CD14-positive monocyte (primary cell): Measurements from ENCODE around the gene MANSC4. TPM values are rescaled to one million over a fixed set of nuclear protein-coding genes. Genes with fewer than 3 reads are reported as not detected.

Experiments
- DNase-seq, 3 donors: peaks; one replicate each; pipeline ENCODE4 v3.0.0-alpha.2; 2011 to 2022
- H2AFZ ChIP-seq: 2 replicates; pipeline ENCODE4 v1.6.0; 2012; ENCODE audit warnings: mild to moderate bottlenecking, low read depth, low read length, inconsistent platforms; ENCODE audit not compliant: insufficient read depth, poor library complexity, severe bottlenecking
- H3K27ac ChIP-seq, 2 donors: 1 replicate in 1 of 2; 2 replicates in 1 of 2; pipeline ENCODE4 v1.5.1; 2012 to 2013; ENCODE audit warnings: low read length in 2 of 2, control low read depth in 1 of 2, inconsistent platforms in 1 of 2, low read depth in 1 of 2, mild to moderate bottlenecking in 1 of 2
- H3K27me3 ChIP-seq, 2 donors: one replicate each; pipeline versions ENCODE4 v1.6.0 to v1.6.1; 2011 to 2013; ENCODE audit warnings: low read length in 2 of 2; ENCODE audit not compliant: control insufficient read depth in 2 of 2, insufficient read depth in 2 of 2
- H3K36me3 ChIP-seq, 2 donors: replicated peaks in 1 of 2; 1 replicate in 1 of 2; 2 replicates in 1 of 2; pipeline versions ENCODE4 v1.5.1 to v1.6.1; 2012 to 2013; ENCODE audit warnings: low read length in 2 of 2, control low read depth in 1 of 2, inconsistent platforms in 1 of 2, mild to moderate bottlenecking in 1 of 2; ENCODE audit not compliant: insufficient read depth in 2 of 2, control insufficient read depth in 1 of 2
- H3K4me1 ChIP-seq, 2 donors: 1 replicate in 1 of 2; 2 replicates in 1 of 2; pipeline versions ENCODE4 v1.5.1 to v1.6.1; 2012 to 2013; ENCODE audit warnings: low read length in 2 of 2, control low read depth in 1 of 2, inconsistent platforms in 1 of 2, mild to moderate bottlenecking in 1 of 2, moderate library complexity in 1 of 2; ENCODE audit not compliant: insufficient read depth in 2 of 2, control insufficient read depth in 1 of 2
- H3K4me2 ChIP-seq: replicated peaks from 2 replicates; pipeline ENCODE3; 2012; ENCODE audit warnings: low read length, moderate library complexity, mild to moderate bottlenecking; ENCODE audit not compliant: poor library complexity, severe bottlenecking; ENCODE audit errors: extremely low read depth
- H3K4me3 ChIP-seq, 3 experiments: fragments of 200-600 bp in 1 of 3; sonication (generic) in 1 of 3; replicated peaks in 1 of 3; 1 replicate in 2 of 3; 2 replicates in 1 of 3; pipeline ENCODE4 v1.5.1; 2011 to 2013; ENCODE audit warnings: low read length in 3 of 3, mild to moderate bottlenecking in 3 of 3, control low read depth in 2 of 3, low read depth in 2 of 3, inconsistent platforms in 1 of 3, moderate library complexity in 1 of 3
- H3K79me2 ChIP-seq: 2 replicates; pipeline ENCODE4 v1.6.0; 2012; ENCODE audit warnings: mild to moderate bottlenecking, control low read depth, inconsistent platforms, low read length, moderate library complexity; ENCODE audit not compliant: insufficient read depth
- H3K9ac ChIP-seq: 2 replicates; pipeline ENCODE4 v1.6.0; 2017; ENCODE audit warnings: low read length, mild to moderate bottlenecking; ENCODE audit not compliant: insufficient read depth, poor library complexity, severe bottlenecking
- H3K9me3 ChIP-seq, 2 donors: replicated peaks in 1 of 2; 1 replicate in 1 of 2; 2 replicates in 1 of 2; pipeline versions ENCODE4 v1.5.1 to v1.6.1; 2012 to 2013; ENCODE audit warnings: low read length in 2 of 2, control low read depth in 1 of 2; ENCODE audit not compliant: control insufficient read depth in 1 of 2, insufficient read depth in 1 of 2
- H4K20me1 ChIP-seq: 2 replicates; pipeline ENCODE4 v1.6.0; 2012; ENCODE audit warnings: mild to moderate bottlenecking, low read length, control low read depth, moderate library complexity; ENCODE audit not compliant: insufficient read depth
- H3K27ac Mint-ChIP-seq, 7 donors: one replicate each; pipeline ENCODE4 v1.8.0; 2020; ENCODE audit warnings: mild to moderate bottlenecking in 7 of 7, mixed read lengths in 7 of 7, moderate library complexity in 6 of 7, inconsistent platforms in 2 of 7
- H3K27me3 Mint-ChIP-seq, 3 donors: one replicate each; pipeline ENCODE4 v1.8.0; 2021 to 2022; ENCODE audit warnings: low read depth in 3 of 3, mild to moderate bottlenecking in 3 of 3, mixed read lengths in 3 of 3, moderate library complexity in 3 of 3, inconsistent platforms in 1 of 3
- H3K36me3 Mint-ChIP-seq, 2 donors: one replicate each; pipeline ENCODE4 v1.8.0; 2020; ENCODE audit warnings: mixed read lengths in 2 of 2, inconsistent platforms in 1 of 2, mild to moderate bottlenecking in 1 of 2
- H3K4me1 Mint-ChIP-seq: one replicate; pipeline ENCODE4 v1.8.0; 2020; ENCODE audit warnings: mild to moderate bottlenecking, mixed read lengths
- H3K4me3 Mint-ChIP-seq, 2 donors: one replicate each; pipeline ENCODE4 v1.8.0; 2020; ENCODE audit warnings: mild to moderate bottlenecking in 2 of 2, mixed read lengths in 2 of 2, moderate library complexity in 1 of 2
- H3K9me3 Mint-ChIP-seq, 7 donors: one replicate each; pipeline ENCODE4 v1.8.0; 2020 to 2022; ENCODE audit warnings: mixed read lengths in 7 of 7, mild to moderate bottlenecking in 6 of 7, moderate library complexity in 6 of 7, inconsistent platforms in 2 of 7
- CTCF ChIP-seq: fragments of 200-600 bp; IDR thresholded peaks from one replicate; pipeline ENCODE4 v1.8.0; 2022; ENCODE audit warnings: antibody characterized with exemption, mild to moderate bottlenecking
- WGBS: methylation state at CpG from one replicate; pipeline ENCODE4 v1.1.5; 2013; ENCODE audit warnings: missing lambda C conversion rate; ENCODE audit not compliant: insufficient coverage; 5-methylcytosine and 5-hydroxymethylcytosine counted together
- intact Hi-C, 2 donors: fragments of 100-400 bp; cut with micrococcal nuclease; formaldehyde crosslinking; loops; one replicate each; pipeline versions ENCODE4 v1.15.0 to v1.15.1; 2023
- polyA plus RNA-seq, 3 donors: library from polyadenylated mRNA; depleted of rRNA in 1 of 3; unstranded in 2 of 3; stranded (reverse) in 1 of 3; fragments of 300-500 nt in 2 of 3; fragments of >200 nt in 1 of 3; fragmentation: Illumina TruSeq in 2 of 3; gene quantifications; 1 replicate in 2 of 3; 2 replicates in 1 of 3; pipeline ENCODE4 v1.2.3, GENCODE V29; 2012 to 2021

Gene MANSC4
- polyA plus RNA-seq, 3 donors: not detected

- H3K4me1 ChIP-seq: no peaks in the 10 kb centered on the region
- no peaks in the 10 kb centered on the region for H3K9me3 ChIP-seq
- H3K27ac ChIP-seq: no peak overlapping the region
- Mint-ChIP-seq H3K4me3 (no peak overlapping the region), H3K4me1 (peaks cover 2% of the 10 kb centered on the region), H3K27me3 (peaks cover 4 to 14% (median 5%) of the 10 kb centered on the region in 3 donors), H3K36me3 (no peaks in the 10 kb centered on the region), H3K27ac (no peak overlapping the region), H3K9me3 (no peaks in the 10 kb centered on the region)
- no peak overlapping the region for H3K9ac ChIP-seq
- H2AFZ ChIP-seq: no peak overlapping the region
- TF ChIP-seq CTCF: no peak
- H3K27me3 ChIP-seq: no peaks in the 10 kb centered on the region
- no peaks in the 10 kb centered on the region for H3K36me3 ChIP-seq
- no CpG with 5 or more reads among the region's 5 CpGs for WGBS
- intact Hi-C loops: no loop called here
- H3K79me2 ChIP-seq: no peaks in the 10 kb centered on the region
- DNase-seq: no peak
- no peak overlapping the region for H3K4me2 ChIP-seq
- no peaks in the 10 kb centered on the region for H4K20me1 ChIP-seq
- H3K4me3 ChIP-seq: no peak overlapping the region
Measured at GRCh38 chr12:27823038-27823437, 43.0 kb upstream of the MANSC4 start.

- no peaks in the 10 kb centered on the region for H4K20me1 ChIP-seq
- H2AFZ ChIP-seq: no peak overlapping the region
- H3K27me3 Mint-ChIP-seq: peaks cover 3 to 12% (median 4%) of the 10 kb centered on the region in 3 donors
- H3K9me3 ChIP-seq: no peaks in the 10 kb centered on the region
- no peaks in the 10 kb centered on the region for H3K36me3 ChIP-seq
- peak in 1 of 3 donors; percentile 16 for DNase-seq
- WGBS: 79% methylated on average over 5 of the region's 9 CpGs
- no peak overlapping the region for H3K4me3 ChIP-seq
- H3K4me1 Mint-ChIP-seq: peaks cover 2% of the 10 kb centered on the region
- H3K27ac Mint-ChIP-seq: no peak overlapping the region
- no peak for TF ChIP-seq CTCF
- H3K27ac ChIP-seq: no peak overlapping the region
- intact Hi-C loops: no loop called here
- H3K36me3 Mint-ChIP-seq: no peaks in the 10 kb centered on the region
- H3K4me3 Mint-ChIP-seq: no peak overlapping the region
- no peaks in the 10 kb centered on the region for H3K9me3 Mint-ChIP-seq
- no peak overlapping the region for H3K4me2 ChIP-seq
- H3K27me3 ChIP-seq: no peaks in the 10 kb centered on the region
- no peak overlapping the region for H3K9ac ChIP-seq
- no peaks in the 10 kb centered on the region for H3K4me1 ChIP-seq
- no peaks in the 10 kb centered on the region for H3K79me2 ChIP-seq
Measured at GRCh38 chr12:27822076-27822712, 42.2 kb upstream of the MANSC4 start.
